GM10847 (cell line): Measurements from ENCODE around the gene APLP2.

Experiments used
- POLR2A ChIP-seq: IDR thresholded peaks from 2 replicates; pipeline ENCODE4 v1.6.1; 2011; ENCODE audit not compliant: insufficient read length; ENCODE audit errors: extremely low read depth

The APLP2 gene

GRCh38 chr11:130118636-130119387 is 49.1 kb downstream of the APLP2 start:
- TF ChIP-seq POLR2A, result no peak

DNA sequence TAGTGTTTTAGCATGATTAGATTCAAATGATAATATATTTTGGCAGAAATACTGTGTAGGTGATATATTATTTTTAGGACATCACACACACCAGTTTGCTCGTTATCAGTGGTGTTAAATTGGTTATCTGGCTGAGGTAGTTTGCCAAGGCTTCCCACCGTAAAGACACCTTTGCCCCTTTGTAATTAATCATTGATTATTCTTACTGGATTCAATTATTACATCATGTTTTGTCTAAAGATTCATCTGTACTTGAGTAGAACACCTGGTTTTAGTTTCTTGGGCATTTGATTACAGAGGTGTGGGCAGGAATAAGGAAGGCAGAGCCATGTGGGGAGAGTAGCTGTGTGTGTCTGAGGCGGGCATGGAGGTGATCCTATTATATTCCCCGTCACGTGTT is 50.4 kb downstream of the APLP2 start:
- TF ChIP-seq POLR2A, result no peak

GRCh38 chr11:130121445-130121978 is 51.8 kb downstream of the APLP2 start:
- TF ChIP-seq POLR2A, result no peak

DNA sequence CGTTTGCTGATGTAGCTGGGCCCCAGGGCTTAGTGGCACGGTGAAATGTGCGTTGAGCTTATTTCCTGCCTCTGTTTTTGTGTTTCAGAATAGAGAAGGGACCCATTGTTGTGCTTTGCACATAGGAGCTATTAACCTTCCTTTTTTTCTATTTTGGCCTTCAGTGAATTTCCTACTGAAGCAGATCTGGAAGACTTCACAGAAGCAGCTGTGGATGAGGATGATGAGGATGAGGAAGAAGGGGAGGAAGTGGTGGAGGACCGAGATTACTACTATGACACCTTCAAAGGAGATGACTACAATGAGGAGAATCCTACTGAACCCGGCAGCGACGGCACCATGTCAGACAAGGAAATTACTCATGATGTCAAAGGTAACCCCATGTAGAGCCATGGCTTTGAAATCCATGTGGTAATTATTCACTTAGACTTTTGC is 52.5 kb downstream of the APLP2 start:
- TF ChIP-seq POLR2A, result no peak

- no peak for TF ChIP-seq POLR2A
Observed at GRCh38 chr11:130123414-130124040, 53.8 kb downstream of the APLP2 start.

GRCh38 chr11:130124096-130124495 is 54.4 kb downstream of the APLP2 start:
- no peak for TF ChIP-seq POLR2A

GRCh38 chr11:130125638-130126037 is 55.9 kb downstream of the APLP2 start:
- TF ChIP-seq POLR2A, result no peak

DNA sequence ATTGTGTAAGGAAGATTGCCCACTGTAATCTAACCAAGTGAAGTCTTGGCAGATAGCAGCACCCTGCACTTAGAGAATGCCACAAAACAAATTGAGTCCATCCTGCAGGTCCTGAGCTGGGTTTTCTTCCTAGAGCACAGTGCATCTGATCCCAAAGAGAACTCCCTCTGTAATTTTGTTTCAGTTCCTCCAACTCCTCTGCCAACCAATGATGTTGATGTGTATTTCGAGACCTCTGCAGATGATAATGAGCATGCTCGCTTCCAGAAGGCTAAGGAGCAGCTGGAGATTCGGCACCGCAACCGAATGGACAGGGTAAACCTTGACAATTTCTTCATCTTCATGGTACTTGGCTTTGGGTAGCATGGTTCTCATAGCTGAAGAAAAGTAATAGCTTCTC is 56.8 kb downstream of the APLP2 start:
- TF ChIP-seq POLR2A, result no peak

DNA sequence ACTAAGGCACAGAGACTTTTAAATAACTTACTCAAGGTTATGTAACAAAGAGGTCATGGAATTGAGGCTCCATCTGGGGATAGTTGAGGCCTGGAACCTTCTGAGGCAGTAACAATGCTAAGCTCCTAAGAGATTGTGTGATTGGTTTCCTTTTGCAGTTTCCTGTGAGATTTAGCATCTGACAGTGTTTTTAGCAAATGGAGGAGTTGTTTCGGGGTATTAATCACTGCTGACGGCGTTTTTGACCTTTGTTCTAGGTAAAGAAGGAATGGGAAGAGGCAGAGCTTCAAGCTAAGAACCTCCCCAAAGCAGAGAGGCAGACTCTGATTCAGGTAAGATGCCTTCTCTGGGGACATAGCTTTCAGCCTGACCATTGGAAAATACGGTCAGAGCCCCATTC is 57.8 kb downstream of the APLP2 start:
- TF ChIP-seq POLR2A, result no peak

GRCh38 chr11:130128626-130129025 is 58.9 kb downstream of the APLP2 start:
- no peak for TF ChIP-seq POLR2A

GRCh38 chr11:130129922-130130321 is 60.2 kb downstream of the APLP2 start:
- TF ChIP-seq POLR2A, result no peak

GRCh38 chr11:130131961-130132850 is 62.5 kb downstream of the APLP2 start:
- TF ChIP-seq POLR2A, result no peak

GRCh38 chr11:130133716-130134115 is 64.0 kb downstream of the APLP2 start:
- TF ChIP-seq POLR2A, result no peak

DNA sequence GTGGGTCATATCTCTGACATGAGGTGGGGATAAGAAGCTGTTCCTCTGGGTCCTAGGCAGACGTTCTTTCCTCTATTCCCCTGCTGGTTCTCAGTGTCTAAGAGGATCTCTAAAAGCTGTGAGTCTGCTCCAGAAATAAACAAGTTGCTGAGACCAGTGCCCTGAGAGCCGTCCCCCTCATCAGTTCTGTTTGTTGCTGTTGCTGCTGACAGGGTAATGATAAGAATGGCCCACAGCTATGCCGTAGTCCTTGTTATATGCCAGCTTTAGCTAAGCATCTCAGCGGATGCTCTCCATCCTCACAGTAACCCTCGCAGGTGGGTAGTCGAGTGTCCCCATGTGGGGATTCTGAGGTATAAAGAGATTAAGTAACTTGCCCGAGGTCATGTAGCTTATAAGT is 66.4 kb downstream of the APLP2 start:
- no peak for TF ChIP-seq POLR2A

GRCh38 chr11:130137999-130138398 is 68.3 kb downstream of the APLP2 start:
- no peak for TF ChIP-seq POLR2A

DNA sequence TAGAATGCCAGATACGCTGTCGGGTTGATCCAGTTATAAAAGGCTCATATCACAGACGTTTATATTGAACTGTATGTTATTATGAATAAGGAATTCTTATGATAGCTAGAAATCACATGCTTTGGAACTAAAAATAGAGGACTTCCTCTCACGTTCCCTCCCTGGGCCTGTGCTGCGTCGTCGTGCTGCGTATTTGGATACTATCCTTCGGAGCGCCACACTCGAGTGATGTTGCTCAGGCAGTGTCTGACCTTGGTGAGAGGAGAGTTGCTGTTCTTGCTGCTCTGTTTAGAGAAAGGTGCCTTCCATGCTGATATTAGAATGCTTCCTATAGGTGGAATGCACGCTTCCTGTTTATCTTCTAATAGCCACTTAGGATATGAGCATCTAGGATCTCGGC is 69.7 kb downstream of the APLP2 start:
- no peak for TF ChIP-seq POLR2A
